Measurements from ENCODE around the gene ELFN1.

DNA sequence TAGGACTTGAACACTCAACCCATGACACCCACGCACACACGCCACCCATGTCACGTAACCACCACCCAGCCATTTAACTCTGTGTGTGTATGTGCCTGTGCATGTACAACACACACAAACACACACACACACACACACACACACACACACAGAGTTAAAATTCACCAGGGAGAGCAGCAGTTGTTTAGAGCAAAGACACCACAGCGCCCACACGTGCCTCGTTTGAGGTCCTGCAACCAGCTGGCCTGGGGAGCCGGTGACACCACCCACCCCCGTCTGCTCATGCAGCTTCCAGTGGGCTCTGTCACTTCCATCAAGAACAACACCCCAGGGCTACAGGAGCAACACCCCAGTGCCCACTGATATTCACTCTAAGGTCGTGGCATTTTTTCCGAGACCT is 97.4 kb downstream of the ELFN1 start:
- TF ChIP-seq, protein P1, sequence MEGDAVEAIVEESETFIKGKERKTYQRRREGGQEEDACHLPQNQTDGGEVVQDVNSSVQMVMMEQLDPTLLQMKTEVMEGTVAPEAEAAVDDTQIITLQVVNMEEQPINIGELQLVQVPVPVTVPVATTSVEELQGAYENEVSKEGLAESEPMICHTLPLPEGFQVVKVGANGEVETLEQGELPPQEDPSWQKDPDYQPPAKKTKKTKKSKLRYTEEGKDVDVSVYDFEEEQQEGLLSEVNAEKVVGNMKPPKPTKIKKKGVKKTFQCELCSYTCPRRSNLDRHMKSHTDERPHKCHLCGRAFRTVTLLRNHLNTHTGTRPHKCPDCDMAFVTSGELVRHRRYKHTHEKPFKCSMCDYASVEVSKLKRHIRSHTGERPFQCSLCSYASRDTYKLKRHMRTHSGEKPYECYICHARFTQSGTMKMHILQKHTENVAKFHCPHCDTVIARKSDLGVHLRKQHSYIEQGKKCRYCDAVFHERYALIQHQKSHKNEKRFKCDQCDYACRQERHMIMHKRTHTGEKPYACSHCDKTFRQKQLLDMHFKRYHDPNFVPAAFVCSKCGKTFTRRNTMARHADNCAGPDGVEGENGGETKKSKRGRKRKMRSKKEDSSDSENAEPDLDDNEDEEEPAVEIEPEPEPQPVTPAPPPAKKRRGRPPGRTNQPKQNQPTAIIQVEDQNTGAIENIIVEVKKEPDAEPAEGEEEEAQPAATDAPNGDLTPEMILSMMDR (IDR thresholded peaks at IDR 0.05), result no peak
- TF ChIP-seq EP300 (IDR thresholded peaks at IDR 0.05), result no peak
